Occipital lobe (tissue), 2 donors: ENCODE data around the gene LTBP1. TPM values are rescaled to one million over a fixed set of nuclear protein-coding genes. Genes with fewer than 3 reads are reported as not detected.
"Not testable (repeated sequence)": the region's sequence is repeated elsewhere in the genome, so short reads cannot be mapped to it uniquely, and the experiment has no call there.

ENCODE experiments used
- DNase-seq: peaks from one replicate; lab custom pipeline; 2025; lab: John Stamatoyannopoulos, UW
- total RNA-seq: library from RNA; depleted of rRNA; stranded (reverse); fragments of >200 nt; gene quantifications from one replicate; pipeline ENCODE4 v1.2.3, GENCODE V29; 2014

LTBP1 gene
- total RNA-seq, 1 donor from 2014 or later, result 25.6 TPM

- no peak for DNase-seq
These were observed 430.3 kb downstream of the LTBP1 start for GRCh38 chr2:33377048-33377447.

DNA sequence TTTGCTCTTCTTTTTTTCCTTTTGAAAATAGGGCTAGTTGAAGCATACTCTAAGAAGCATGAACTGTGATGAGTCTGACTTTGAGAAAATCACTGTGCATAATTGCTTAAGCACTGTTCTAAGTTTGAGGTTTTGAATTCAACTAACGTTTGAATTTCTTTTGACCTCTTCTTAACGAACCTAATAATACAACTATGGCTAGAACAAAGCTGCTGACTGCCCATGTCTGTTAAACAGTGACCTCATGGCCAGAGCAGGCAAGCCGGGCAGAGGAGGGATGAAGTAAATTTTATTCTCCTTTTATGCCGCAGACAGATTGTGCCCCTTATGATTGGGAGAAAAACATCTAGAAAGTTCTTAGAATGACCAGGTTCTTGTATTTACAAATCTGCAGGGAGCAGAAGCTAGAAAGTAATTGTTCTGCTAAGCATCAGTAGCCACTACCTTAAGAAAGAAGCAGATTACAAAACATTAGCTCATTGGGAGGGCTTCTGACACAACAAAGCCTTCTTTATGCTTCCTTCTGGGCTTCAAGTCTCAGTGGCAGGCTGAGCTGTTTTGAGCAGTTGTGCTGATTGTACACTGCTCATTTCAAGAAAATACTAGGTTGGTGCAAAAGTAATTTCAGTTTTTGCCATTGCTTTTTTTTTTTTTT lies 431.9 kb downstream of the LTBP1 start:
- no peak for DNase-seq

DNA sequence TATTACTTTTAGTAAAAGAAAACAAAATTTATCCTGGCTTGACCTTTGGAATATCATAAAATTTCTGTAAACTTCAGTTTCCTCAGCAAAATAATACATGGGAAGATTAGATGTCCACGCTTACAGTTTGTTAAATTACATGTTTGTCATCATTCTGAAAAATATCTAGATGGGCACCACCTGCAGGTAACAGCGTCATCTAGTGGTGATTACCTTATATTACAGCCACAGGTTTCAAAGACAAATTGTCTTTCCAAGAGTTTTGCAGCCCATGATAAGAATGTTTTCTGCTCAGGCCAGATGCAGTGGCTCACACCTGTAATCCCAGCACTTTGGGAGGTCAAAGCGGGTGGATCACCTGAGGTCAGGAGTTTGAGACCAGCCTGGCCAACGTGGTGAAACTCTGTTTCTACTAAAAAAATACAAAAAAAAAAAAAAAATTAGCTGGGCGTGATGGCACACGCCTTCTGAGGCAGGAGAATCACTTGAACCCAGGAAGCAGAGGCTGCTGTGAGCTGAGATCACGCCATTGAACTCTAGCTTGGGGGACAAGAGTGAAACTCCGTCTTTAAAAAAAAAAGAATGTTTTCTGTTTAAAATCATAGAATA lies 433.4 kb downstream of the LTBP1 start:
- DNase-seq, result no peak

DNA sequence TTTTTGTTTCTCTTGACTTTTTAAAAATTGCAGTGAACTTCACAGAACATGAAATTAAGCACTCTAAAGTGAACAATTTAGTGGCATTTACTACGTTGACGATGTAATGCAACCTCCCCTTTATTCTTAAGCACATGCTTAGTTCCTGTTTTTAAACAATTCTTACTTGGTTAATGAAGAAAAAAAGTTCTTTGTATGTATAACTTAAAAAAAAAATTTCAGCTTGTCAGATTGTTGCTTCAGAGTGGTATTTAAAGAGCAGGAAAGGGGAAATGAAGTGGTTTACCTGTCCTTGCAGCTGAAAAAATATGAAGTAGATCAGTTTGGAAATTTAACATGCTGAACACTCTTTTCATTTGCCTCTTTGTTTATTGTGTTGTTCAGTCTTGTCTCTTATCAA lies 434.0 kb downstream of the LTBP1 start:
- no peak for DNase-seq

DNA sequence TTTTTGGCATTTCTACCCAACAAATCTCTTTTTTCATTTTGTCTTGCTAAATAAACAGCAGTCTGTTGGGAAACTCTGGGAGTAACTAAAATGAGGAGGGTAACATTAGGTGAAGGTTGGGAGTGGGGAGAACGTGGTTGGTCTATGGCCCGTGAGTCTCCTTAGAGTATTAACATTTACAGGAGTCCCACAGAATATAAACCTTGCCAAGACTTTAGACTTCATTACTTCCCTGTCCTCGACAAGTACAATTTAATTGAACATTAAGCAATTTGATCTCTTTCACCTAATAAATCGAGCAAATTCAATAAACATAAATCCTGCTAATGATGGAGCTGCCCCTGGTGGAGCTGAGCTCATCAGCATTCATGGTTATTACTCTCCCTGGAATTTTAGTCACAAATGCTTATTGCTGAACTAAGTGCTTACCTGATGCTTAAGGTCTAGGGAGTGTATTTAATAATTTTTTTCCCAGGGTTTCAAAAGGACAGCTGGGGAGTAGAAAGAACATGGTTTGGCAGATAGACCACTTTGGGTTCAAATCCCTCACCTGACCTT lies 434.6 kb downstream of the LTBP1 start:
- no peak for DNase-seq

GRCh38 chr2:33383855-33384598 lies 437.3 kb downstream of the LTBP1 start:
- no peak for DNase-seq

DNA sequence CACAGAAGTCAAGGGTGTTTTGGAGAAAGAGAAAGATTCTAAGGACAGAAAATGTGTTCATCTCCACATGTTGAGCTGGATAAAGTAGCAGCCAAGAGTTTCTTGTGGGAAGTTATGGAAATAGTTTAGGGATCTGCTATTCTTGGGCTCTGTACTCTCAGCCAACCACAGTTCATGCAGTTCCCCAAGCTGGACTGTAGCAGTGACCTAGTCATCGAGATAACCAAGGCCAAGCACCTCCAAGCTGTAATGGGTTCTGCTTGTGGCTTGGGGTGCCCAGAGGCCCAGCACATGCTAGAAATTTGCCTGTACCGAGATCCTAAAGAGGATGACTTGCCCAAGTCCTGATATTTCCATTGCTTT lies 437.8 kb downstream of the LTBP1 start:
- DNase-seq, result no peak

DNA sequence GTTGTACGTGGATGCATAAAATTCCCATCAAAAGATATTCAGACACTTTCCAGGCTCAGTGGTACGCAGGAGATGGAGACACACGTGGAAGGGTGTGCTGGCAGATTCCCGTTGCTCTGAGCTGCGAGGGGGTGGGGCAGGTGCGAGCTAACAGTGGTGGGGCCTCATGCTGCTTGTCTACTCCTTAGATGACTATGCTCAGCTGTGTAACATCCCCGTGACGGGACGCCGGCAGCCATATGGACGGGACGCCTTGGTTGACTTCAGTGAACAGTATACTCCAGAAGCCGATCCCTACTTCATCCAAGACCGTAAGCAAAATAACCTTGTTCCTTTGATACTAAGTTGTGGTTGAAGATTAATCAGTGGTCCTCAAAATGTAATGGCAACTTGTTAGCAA lies 442.2 kb downstream of the LTBP1 start:
- no peak for DNase-seq

DNA sequence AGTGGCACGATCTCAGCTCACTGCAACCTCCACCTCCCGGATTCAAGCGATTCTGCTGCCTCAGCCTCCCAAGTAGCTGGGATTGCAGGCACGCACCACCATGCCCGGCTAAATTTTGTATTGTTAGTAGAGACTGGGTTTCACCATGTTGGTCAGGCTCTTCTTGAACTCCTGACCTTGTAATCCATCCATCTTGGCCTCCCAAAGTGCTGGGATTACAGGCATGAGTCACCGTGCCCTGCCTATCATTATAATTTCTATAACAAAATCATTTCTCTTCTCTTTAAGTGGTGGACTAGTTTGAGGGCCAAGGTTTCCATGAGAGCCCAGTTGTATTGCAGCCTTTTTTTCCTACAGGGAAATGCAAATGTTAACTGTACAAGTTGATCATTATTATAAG lies 442.9 kb downstream of the LTBP1 start:
- DNase-seq, result not testable (repeated sequence)

- no peak for DNase-seq
These were observed 444.9 kb downstream of the LTBP1 start for GRCh38 chr2:33391529-33392255.

- no peak for DNase-seq
These were observed 445.6 kb downstream of the LTBP1 start for GRCh38 chr2:33392366-33392765.

GRCh38 chr2:33395034-33395433 lies 448.3 kb downstream of the LTBP1 start:
- DNase-seq, result no peak

GRCh38 chr2:33395655-33396249 lies 449.0 kb downstream of the LTBP1 start:
- DNase-seq, result no peak

DNA sequence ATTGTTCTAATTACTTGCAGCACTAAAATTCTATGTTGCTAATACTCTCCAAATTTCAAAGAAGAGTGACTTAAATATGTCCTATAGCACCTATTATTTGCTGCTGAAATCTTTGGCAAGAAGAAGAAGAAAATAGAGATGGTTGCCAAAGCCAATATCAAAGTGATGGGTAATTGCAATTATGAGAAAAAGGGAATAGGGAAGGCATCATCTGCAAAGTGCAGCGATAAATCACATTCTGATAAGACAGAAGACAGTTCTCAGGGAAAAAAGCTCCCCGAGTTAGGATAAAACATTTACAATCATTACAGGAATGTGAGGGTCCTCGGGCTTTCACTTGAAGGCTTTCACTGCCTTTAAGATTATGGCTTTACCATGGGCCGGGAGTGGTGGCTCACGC lies 457.6 kb downstream of the LTBP1 start:
- no peak for DNase-seq

- no peak for DNase-seq
These were observed 459.9 kb downstream of the LTBP1 start for GRCh38 chr2:33406622-33407021.

DNA sequence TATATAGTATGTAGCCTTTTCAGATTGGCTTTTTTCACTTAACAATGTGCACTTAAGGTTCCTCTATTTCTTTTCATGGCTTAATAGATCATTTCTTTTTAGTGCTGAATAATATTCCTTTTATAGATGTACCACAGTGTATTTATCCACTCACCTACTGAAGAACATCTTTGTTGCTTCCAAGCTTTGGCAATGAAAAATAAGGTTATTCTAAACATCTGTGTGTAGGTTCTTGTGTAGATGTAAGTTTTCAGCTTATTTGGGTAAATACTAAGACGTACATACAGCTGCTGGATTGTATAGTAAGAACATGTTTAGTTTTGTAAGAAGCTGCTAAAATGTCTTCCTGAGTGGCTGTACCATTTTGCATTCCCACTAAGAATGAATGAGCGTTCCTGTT lies 461.4 kb downstream of the LTBP1 start:
- no peak for DNase-seq

DNA sequence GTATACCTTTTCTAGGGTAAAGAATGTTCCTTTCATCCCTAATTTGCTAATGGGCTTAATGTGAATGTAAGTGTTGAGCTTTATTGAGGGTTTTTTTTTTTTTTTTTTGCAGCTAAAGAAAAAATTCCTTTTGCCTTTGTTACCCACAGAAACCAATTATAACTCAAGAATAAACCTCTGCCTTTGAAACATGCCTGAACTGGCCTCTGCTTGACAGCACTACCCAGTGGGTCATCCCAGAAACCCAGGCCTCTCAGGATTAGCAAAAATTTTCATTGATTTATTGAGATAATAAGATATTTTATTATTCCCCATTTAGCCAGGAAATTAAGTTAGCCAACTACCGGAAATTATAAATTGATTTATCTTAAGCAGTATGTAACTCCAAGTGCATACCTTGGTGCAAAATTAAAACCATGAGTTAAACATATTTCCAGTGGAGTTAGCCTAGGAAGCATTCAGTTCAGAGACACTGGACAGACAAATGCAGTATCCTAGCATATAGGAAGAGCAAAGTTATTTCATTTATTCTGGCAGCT lies 462.7 kb downstream of the LTBP1 start:
- DNase-seq, result no peak

DNA sequence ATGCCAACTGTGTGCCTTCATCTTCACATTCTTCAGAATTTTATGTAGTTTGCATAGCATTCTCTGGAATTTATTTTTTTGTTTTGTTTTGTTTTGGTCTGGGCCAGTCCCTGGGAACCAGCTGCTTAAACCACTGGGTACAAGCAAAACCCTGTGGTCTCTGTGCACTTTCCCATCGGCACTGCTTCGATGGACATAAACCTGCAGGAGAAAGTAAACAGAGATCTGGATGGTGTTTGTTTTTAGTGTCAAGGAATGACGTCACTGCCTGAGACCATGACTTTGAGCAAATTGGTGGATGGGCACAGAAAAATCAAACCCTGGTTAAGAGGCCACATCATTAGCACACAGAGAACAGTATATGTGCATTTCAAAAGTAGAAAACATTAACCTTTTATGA lies 465.0 kb downstream of the LTBP1 start:
- DNase-seq, result no peak

DNA sequence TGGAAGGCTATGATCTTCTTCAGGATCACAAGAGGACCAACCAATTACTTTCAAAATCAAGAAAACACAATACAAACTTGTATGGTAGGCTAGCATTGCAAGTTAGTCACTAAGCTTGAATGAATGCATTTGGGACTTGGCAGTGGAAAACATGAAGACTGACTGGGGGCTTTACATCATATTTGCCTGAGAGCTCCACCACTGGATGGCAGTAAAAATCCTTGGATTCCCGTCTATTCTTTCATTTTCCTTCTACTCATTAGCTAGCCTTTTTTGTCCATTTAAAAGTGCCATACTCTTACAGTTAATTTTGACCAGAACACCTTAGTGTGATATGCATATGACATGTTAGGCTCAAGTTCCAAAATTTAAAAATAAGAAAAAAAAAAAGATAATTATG lies 466.2 kb downstream of the LTBP1 start:
- DNase-seq, result no peak

DNA sequence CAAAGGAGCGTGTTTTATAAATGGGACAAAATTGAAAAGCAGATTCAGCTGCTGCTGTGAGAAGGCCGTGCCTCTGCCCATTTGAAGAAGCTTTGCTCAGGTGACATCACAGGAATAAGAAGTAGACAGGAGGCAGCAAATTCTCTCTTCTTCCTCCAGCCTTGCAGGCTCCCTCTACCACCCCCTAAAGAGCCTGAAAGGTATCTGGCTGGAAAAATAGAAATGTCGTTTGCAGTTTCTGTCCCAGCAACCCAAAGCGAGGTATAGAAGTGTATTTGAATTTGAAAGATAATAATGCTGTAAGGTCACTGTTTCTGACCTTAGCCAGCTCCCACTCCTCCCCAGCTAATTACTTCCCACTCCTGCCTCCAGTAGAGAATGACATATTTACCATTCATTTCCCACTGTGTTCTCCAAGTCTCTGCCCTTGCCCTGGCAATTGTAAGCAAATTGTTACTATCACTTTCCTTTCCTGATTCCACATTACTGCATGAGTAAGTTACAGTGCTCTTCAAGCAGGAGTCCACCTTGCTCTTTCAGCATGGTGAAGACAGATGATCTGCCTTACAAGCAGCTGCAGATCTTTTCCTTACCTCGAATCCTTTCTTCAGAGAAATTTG lies 472.9 kb downstream of the LTBP1 start:
- no peak for DNase-seq

DNA sequence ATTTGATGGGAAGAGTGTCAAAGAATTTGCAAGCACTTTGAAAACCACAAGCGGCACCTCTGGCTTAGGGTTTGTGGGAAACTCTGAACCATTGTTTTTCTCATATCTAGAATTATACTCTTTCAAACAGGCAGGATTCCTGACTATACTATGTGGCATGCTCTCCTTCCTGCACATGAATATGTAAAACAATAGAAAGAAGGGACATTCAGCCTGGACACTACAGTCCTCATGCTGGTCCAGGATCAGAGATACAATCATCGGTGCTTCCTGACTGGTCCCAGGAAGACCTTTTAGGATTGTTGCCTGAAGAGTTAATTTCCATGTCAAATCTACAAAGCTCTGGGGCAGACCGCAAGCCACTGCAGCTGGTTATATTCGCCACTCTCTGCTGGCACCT lies 474.0 kb downstream of the LTBP1 start:
- no peak for DNase-seq
